Nephron (organoid): ENCODE measurements around the gene TRAPPC2B.

Experiments used
- H3K27ac Mint-ChIP-seq, 3 experiments: 2 replicates each; pipeline ENCODE4 v1.8.0; 2020; ENCODE audit warnings: mixed read lengths in 3 of 3, mild to moderate bottlenecking in 2 of 3, moderate library complexity in 1 of 3
- H3K27me3 Mint-ChIP-seq: 2 replicates; pipeline ENCODE4 v1.8.0; 2021; ENCODE audit warnings: low read depth, mild to moderate bottlenecking, moderate library complexity, mixed read lengths
- H3K36me3 Mint-ChIP-seq: 2 replicates; pipeline ENCODE4 v1.8.0; 2020; ENCODE audit warnings: low read depth, mixed read lengths
- H3K4me1 Mint-ChIP-seq: 2 replicates; pipeline ENCODE4 v1.8.0; 2020; ENCODE audit warnings: mixed read lengths
- H3K4me3 Mint-ChIP-seq, 3 experiments: 2 replicates each; pipeline ENCODE4 v1.8.0; 2020; ENCODE audit warnings: mild to moderate bottlenecking in 3 of 3, mixed read lengths in 3 of 3, moderate library complexity in 2 of 3
- H3K9me3 Mint-ChIP-seq: 2 replicates; pipeline ENCODE4 v1.8.0; 2020; ENCODE audit warnings: mixed read lengths
- CTCF ChIP-seq, 3 experiments: fragments of 200-600 bp; sonication (generic); IDR thresholded peaks; one replicate each; pipeline ENCODE4 v1.5.0; 2021; ENCODE audit warnings: antibody characterized with exemption in 3 of 3; ENCODE audit not compliant: unreplicated experiment in 3 of 3

The TRAPPC2B gene

GRCh38 chr19:57342582-57342981 is 20.8 kb upstream of the TRAPPC2B start:
- H3K27ac Mint-ChIP-seq, result no peak overlapping the region
- no peaks in the 10 kb centered on the region for H3K4me1 Mint-ChIP-seq
- H3K9me3 Mint-ChIP-seq, result no peaks in the 10 kb centered on the region
- TF ChIP-seq CTCF (IDR thresholded peaks at IDR 0.05; ENCODE audit: unreplicated experiment in 3 of 3), result no peak
- H3K27me3 Mint-ChIP-seq, result peaks cover 21% of the 10 kb centered on the region
- H3K36me3 Mint-ChIP-seq, result no peaks in the 10 kb centered on the region
- no peak overlapping the region for H3K4me3 Mint-ChIP-seq

DNA sequence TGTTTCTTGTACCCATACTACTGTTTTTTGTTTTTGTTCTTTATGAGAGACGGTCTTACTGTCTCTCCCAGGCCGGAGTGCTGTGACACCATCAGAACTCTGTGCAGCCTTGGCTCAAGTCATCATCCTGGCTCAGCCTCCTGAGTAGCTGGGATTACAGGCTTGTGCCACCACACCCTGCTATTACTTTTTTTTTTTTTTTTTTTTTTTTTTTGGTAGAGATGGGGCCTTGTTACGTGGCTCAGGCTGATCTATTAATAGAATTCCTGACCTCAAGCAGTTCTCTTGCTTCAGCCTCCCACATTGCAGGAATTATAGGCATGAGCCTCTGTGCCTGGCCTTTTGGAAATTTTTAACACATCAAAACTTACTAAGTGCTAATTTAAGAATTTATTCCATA is 15.2 kb upstream of the TRAPPC2B start:
- no peak for TF ChIP-seq CTCF (IDR thresholded peaks at IDR 0.05; ENCODE audit: unreplicated experiment in 3 of 3)
- Mint-ChIP-seq H3K27ac (no peak overlapping the region), H3K4me3 (no peak overlapping the region), H3K36me3 (peaks cover 17% of the 10 kb centered on the region), H3K9me3 (peaks cover 8% of the 10 kb centered on the region), H3K27me3 (peaks cover 17% of the 10 kb centered on the region), H3K4me1 (peaks cover 25% of the 10 kb centered on the region)

DNA sequence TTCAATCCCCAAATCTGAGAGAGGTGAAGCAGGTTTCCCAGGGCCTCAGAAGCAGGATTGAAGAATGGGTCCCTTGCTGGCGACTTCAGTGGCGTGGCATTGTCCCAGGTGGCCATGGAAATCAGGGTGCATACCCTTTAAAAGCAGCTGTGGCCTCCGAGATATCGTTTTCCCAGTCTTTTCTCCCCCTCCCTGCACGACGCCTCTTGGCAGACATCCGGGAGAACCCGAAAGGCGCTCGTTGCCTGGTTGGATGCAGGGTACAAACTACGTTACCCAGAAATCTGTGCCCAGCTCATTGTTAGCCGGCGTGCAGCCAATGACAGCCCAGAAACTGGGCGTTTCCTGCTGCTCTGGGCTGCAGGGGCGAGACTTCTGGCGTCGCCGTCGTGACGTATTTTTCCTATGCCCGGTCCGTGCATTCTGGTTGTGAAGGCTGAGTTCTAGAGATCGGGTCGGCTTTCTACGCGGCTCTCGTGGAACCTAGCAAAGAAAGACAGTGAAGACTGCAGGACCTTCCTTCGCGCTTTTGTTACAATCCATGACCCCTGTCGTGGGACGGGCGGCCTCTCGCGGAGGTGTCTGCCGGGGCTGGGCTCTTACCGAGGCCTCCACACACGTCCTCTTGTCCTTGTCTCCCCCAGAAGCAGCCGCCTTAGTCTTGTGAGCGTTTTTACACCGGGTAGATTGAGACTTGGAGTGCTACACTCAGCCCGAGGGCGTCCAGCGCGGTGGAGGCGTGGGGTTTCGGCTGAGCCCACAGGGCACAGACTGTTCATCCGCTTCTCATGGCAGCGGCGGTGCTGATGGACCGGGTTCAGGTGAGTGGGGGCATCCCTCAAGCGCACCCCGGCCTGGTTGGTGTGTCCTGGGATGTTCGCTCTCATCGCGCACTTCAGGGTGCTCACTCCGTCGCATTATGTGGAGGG is 12.2 kb upstream of the TRAPPC2B start, which contains the start of gene ZNF304:
Gene ZNF304, plus strand, starts transcription at position 395 of the 929 bp plus-strand sequence. Its CDS starts 394 bp downstream, at position 789.
- Mint-ChIP-seq H3K4me3 (peak within 1 kb of the TSS; percentile 98 to 99 (median 99)), H3K27ac (peak within 1 kb of the TSS; percentile 85 to 99 (median 94))

GRCh38 chr19:57351867-57352266 is 11.5 kb upstream of the TRAPPC2B start:
- peaks cover 7% of the 10 kb centered on the region for H3K27me3 Mint-ChIP-seq
- H3K4me1 Mint-ChIP-seq, result peaks cover 29% of the 10 kb centered on the region
- TF ChIP-seq CTCF (IDR thresholded peaks at IDR 0.05; ENCODE audit: unreplicated experiment in 3 of 3), result no peak
- H3K4me3 Mint-ChIP-seq, result peak overlapping the region; percentile 98 to 99 (median 99)
- H3K36me3 Mint-ChIP-seq, result peaks cover 50% of the 10 kb centered on the region
- H3K9me3 Mint-ChIP-seq, result peaks cover 13% of the 10 kb centered on the region
- H3K27ac Mint-ChIP-seq, result peak overlapping the region in 2 of 3 experiments; percentile 94 to 99

More for the DNA sequence above, 12.2 kb upstream of the TRAPPC2B start, which contains the start of gene ZNF304:
- Mint-ChIP-seq H3K27me3 (peaks cover 11% of the 10 kb centered on the region), H3K36me3 (peaks cover 43% of the 10 kb centered on the region), H3K4me1 (peaks cover 29% of the 10 kb centered on the region), H3K9me3 (peaks cover 11% of the 10 kb centered on the region)
- TF ChIP-seq CTCF (IDR thresholded peaks at IDR 0.05; ENCODE audit: unreplicated experiment in 3 of 3), result no peak

DNA sequence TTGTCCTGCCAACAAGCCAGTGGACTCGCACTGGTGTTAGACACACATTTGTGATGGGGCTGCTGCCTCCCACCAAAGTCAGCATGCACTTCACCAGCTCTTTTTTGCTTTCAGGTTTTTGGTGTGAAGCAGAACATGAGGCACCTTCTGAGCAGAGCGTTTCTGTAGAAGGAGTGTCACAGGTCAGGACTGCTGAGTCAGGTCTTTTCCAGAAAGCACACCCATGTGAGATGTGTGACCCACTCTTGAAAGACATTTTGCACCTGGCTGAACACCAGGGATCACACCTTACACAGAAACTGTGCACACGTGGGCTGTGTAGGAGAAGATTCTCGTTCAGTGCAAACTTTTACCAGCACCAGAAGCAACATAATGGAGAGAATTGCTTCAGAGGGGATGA is 7.4 kb upstream of the TRAPPC2B start:
- Mint-ChIP-seq H3K9me3 (peaks cover 14% of the 10 kb centered on the region), H3K4me3 (peak overlapping the region in 2 of 3 experiments; percentile 51 to 75), H3K4me1 (peaks cover 26% of the 10 kb centered on the region), H3K27me3 (peaks cover 3% of the 10 kb centered on the region), H3K36me3 (peaks cover 79% of the 10 kb centered on the region), H3K27ac (no peak overlapping the region)
- no peak for TF ChIP-seq CTCF (IDR thresholded peaks at IDR 0.05; ENCODE audit: unreplicated experiment in 3 of 3)
